HepG2 (cell line): ENCODE measurements around the gene OSBPL2. TPM values are rescaled to one million over a fixed set of nuclear protein-coding genes. Genes with fewer than 3 reads are reported as not detected.
A peak's percentile ranks its signal among the peaks of the same experiment; 100 is the strongest.

Experiments used
- HOXA3 ChIP-seq: sonication (generic); formaldehyde crosslinking; IDR thresholded peaks from 2 replicates; pipeline ENCODE4 v1.5.0; 2020; ENCODE audit warnings: missing genetic modification reagents
- SP5 ChIP-seq: IDR thresholded peaks from 2 replicates; pipeline ENCODE4 v1.6.1; 2016; ENCODE audit warnings: low read depth, borderline replicate concordance
- polyA plus RNA-seq, 8 experiments: library from polyadenylated mRNA; depleted of rRNA in 3 of 8; stranded (reverse) in 7 of 8; unstranded in 1 of 8; fragments of >200 nt; fragmentation: Illumina TruSeq in 4 of 8; extraction: Trizol in 4 of 8; gene quantifications; 2 replicates each; pipeline versions ENCODE4 v1.2.1 to v1.2.3, GENCODE V29; 2011 to 2016; ENCODE audit warnings: low read depth in 4 of 8, missing spikeins in 1 of 8, mixed read lengths in 1 of 8; ENCODE audit not compliant: insufficient read depth in 1 of 8
- total RNA-seq, 5 experiments: library from RNA; depleted of rRNA; stranded (reverse); fragments of >200 nt; fragmentation: Illumina TruSeq; extraction: Trizol; gene quantifications; 2 replicates each; pipeline ENCODE4 v1.2.3, GENCODE V29; 2016; ENCODE audit warnings: low read depth in 1 of 5
- TF ChIP-seq, protein P1 (sequence below): sonication (generic); formaldehyde crosslinking; IDR thresholded peaks from 2 replicates; pipeline ENCODE4 v1.4.0; 2020; ENCODE audit warnings: low read depth, mild to moderate bottlenecking, missing genetic modification reagents
- TF ChIP-seq, protein P2 (sequence below), 2 experiments: fragments of 450-650 bp in 1 of 2; sonication (generic) in 1 of 2; formaldehyde crosslinking in 1 of 2; IDR thresholded peaks; 2 replicates each; pipeline versions ENCODE4 v1.6.1 to v1.8.0; 2016 to 2022; ENCODE audit warnings: antibody characterized with exemption in 1 of 2, mild to moderate bottlenecking in 1 of 2, missing genetic modification reagents in 1 of 2
- TF ChIP-seq, protein P3 (sequence below): sonication (generic); formaldehyde crosslinking; IDR thresholded peaks from 2 replicates; pipeline ENCODE4 v1.5.0; 2020; ENCODE audit warnings: mild to moderate bottlenecking, missing genetic modification reagents, borderline replicate concordance
- TF ChIP-seq, protein P4 (sequence below): sonication (generic); formaldehyde crosslinking; IDR thresholded peaks from 2 replicates; pipeline ENCODE4; 2020; ENCODE audit warnings: missing genetic modification reagents, mild to moderate bottlenecking, borderline replicate concordance

OSBPL2 gene
- total and polyA plus RNA-seq, 2 of the 13 experiments (the other 11 are each of a cell fraction or from before 2014, with no cell fraction given): 18.5 to 37.4 TPM

DNA sequence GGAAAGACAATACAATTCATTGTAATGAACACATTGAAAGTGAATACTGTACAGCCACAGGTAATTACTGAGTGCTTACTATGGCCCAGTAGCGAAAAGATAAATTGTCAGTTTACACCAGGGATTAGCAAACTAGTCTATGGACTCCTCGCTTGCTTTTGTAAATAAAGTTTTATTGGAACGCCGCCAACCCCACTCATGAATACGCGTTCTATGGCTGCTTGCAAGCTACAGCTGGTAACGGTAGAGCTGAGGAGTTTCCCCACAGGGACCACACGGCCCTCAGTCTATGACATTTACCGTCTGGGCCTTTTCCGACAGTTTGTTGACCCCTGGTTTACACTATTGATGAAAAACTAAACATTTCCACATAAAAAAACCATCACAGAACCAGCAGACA is 104.6 kb downstream of the OSBPL2 start (continued):
- TF ChIP-seq, protein P1, sequence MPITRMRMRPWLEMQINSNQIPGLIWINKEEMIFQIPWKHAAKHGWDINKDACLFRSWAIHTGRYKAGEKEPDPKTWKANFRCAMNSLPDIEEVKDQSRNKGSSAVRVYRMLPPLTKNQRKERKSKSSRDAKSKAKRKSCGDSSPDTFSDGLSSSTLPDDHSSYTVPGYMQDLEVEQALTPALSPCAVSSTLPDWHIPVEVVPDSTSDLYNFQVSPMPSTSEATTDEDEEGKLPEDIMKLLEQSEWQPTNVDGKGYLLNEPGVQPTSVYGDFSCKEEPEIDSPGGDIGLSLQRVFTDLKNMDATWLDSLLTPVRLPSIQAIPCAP: no peak
- TF ChIP-seq SP5 (CRISPR knock-in tag) (no peak), HOXA3 (CRISPR knock-in tag) (peak; percentile 42; the same call in 1 of the 2 replicates)
- TF ChIP-seq, protein P2, sequence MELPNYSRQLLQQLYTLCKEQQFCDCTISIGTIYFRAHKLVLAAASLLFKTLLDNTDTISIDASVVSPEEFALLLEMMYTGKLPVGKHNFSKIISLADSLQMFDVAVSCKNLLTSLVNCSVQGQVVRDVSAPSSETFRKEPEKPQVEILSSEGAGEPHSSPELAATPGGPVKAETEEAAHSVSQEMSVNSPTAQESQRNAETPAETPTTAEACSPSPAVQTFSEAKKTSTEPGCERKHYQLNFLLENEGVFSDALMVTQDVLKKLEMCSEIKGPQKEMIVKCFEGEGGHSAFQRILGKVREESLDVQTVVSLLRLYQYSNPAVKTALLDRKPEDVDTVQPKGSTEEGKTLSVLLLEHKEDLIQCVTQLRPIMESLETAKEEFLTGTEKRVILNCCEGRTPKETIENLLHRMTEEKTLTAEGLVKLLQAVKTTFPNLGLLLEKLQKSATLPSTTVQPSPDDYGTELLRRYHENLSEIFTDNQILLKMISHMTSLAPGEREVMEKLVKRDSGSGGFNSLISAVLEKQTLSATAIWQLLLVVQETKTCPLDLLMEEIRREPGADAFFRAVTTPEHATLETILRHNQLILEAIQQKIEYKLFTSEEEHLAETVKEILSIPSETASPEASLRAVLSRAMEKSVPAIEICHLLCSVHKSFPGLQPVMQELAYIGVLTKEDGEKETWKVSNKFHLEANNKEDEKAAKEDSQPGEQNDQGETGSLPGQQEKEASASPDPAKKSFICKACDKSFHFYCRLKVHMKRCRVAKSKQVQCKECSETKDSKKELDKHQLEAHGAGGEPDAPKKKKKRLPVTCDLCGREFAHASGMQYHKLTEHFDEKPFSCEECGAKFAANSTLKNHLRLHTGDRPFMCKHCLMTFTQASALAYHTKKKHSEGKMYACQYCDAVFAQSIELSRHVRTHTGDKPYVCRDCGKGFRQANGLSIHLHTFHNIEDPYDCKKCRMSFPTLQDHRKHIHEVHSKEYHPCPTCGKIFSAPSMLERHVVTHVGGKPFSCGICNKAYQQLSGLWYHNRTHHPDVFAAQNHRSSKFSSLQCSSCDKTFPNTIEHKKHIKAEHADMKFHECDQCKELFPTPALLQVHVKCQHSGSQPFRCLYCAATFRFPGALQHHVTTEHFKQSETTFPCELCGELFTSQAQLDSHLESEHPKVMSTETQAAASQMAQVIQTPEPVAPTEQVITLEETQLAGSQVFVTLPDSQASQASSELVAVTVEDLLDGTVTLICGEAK (IDR thresholded peaks at IDR 0.05): peak; percentile 94
- TF ChIP-seq, protein P2 (CRISPR knock-in tag; IDR thresholded peaks at IDR 0.05): peak; percentile 100
- TF ChIP-seq, protein P3, sequence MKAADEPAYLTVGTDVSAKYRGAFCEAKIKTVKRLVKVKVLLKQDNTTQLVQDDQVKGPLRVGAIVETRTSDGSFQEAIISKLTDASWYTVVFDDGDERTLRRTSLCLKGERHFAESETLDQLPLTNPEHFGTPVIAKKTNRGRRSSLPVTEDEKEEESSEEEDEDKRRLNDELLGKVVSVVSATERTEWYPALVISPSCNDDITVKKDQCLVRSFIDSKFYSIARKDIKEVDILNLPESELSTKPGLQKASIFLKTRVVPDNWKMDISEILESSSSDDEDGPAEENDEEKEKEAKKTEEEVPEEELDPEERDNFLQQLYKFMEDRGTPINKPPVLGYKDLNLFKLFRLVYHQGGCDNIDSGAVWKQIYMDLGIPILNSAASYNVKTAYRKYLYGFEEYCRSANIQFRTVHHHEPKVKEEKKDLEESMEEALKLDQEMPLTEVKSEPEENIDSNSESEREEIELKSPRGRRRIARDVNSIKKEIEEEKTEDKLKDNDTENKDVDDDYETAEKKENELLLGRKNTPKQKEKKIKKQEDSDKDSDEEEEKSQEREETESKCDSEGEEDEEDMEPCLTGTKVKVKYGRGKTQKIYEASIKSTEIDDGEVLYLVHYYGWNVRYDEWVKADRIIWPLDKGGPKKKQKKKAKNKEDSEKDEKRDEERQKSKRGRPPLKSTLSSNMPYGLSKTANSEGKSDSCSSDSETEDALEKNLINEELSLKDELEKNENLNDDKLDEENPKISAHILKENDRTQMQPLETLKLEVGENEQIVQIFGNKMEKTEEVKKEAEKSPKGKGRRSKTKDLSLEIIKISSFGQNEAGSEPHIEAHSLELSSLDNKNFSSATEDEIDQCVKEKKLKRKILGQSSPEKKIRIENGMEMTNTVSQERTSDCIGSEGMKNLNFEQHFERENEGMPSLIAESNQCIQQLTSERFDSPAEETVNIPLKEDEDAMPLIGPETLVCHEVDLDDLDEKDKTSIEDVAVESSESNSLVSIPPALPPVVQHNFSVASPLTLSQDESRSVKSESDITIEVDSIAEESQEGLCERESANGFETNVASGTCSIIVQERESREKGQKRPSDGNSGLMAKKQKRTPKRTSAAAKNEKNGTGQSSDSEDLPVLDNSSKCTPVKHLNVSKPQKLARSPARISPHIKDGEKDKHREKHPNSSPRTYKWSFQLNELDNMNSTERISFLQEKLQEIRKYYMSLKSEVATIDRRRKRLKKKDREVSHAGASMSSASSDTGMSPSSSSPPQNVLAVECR (CRISPR knock-in tag): peak; percentile 44; the same call in 1 of the 2 replicates
- TF ChIP-seq, protein P4, sequence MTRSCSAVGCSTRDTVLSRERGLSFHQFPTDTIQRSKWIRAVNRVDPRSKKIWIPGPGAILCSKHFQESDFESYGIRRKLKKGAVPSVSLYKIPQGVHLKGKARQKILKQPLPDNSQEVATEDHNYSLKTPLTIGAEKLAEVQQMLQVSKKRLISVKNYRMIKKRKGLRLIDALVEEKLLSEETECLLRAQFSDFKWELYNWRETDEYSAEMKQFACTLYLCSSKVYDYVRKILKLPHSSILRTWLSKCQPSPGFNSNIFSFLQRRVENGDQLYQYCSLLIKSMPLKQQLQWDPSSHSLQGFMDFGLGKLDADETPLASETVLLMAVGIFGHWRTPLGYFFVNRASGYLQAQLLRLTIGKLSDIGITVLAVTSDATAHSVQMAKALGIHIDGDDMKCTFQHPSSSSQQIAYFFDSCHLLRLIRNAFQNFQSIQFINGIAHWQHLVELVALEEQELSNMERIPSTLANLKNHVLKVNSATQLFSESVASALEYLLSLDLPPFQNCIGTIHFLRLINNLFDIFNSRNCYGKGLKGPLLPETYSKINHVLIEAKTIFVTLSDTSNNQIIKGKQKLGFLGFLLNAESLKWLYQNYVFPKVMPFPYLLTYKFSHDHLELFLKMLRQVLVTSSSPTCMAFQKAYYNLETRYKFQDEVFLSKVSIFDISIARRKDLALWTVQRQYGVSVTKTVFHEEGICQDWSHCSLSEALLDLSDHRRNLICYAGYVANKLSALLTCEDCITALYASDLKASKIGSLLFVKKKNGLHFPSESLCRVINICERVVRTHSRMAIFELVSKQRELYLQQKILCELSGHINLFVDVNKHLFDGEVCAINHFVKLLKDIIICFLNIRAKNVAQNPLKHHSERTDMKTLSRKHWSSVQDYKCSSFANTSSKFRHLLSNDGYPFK: no peak
